H9 (cell line): ENCODE results near the gene RNF40. TPM values are rescaled to one million over a fixed set of nuclear protein-coding genes. Genes with fewer than 3 reads are reported as not detected.

Experiments used
- DNase-seq: peaks from one replicate; pipeline ENCODE4 v3.0.0-alpha.2; 2017
- H2AFZ ChIP-seq: one replicate; pipeline ENCODE4 v1.6.1; 2013; ENCODE audit warnings: mild to moderate bottlenecking, low read length, control low read depth, moderate library complexity
- H2AK5ac ChIP-seq: 2 replicates; pipeline ENCODE4 v1.6.1; 2013; ENCODE audit warnings: low read length, control low read depth, mixed read lengths; ENCODE audit not compliant: insufficient read length
- H2BK120ac ChIP-seq: one replicate; pipeline ENCODE4 v1.6.1; 2013; ENCODE audit warnings: low read depth, mild to moderate bottlenecking, low read length, control low read depth, inconsistent platforms; ENCODE audit not compliant: poor library complexity, severe bottlenecking
- H2BK12ac ChIP-seq: 2 replicates; pipeline ENCODE4 v1.6.1; 2013; ENCODE audit warnings: low read length, control low read depth, mixed read lengths, low read depth; ENCODE audit not compliant: insufficient read length
- H2BK15ac ChIP-seq: 2 replicates; pipeline ENCODE4 v1.6.1; 2013; ENCODE audit warnings: low read depth, low read length, control low read depth
- H2BK20ac ChIP-seq: one replicate; pipeline ENCODE4 v1.6.1; 2013; ENCODE audit warnings: low read depth, mild to moderate bottlenecking, low read length, control low read depth, inconsistent platforms; ENCODE audit not compliant: poor library complexity, severe bottlenecking
- H2BK5ac ChIP-seq: 2 replicates; pipeline ENCODE4 v1.6.1; 2013; ENCODE audit warnings: low read length, control low read depth, mixed read lengths; ENCODE audit not compliant: insufficient read length
- H3K14ac ChIP-seq: 2 replicates; pipeline ENCODE4 v1.6.1; 2013; ENCODE audit warnings: low read length, control low read depth; ENCODE audit not compliant: insufficient read depth
- H3K18ac ChIP-seq: 2 replicates; pipeline ENCODE4 v1.6.1; 2013; ENCODE audit warnings: low read depth, mild to moderate bottlenecking, mixed read lengths, low read length, control low read depth; ENCODE audit not compliant: insufficient read length
- H3K23ac ChIP-seq: 2 replicates; pipeline ENCODE4 v1.6.1; 2013; ENCODE audit warnings: low read length, control low read depth, mixed read lengths, low read depth; ENCODE audit not compliant: insufficient read length
- H3K23me2 ChIP-seq: 2 replicates; pipeline ENCODE4 v1.6.1; 2013; ENCODE audit warnings: low read depth, mild to moderate bottlenecking, mixed read lengths, low read length, control low read depth; ENCODE audit not compliant: insufficient read length, poor library complexity, severe bottlenecking
- H3K27ac ChIP-seq: 2 replicates; pipeline ENCODE4 v1.5.1; 2013; ENCODE audit warnings: low read length, control low read depth, mixed read lengths, low read depth; ENCODE audit not compliant: insufficient read length
- H3K27me3 ChIP-seq: 2 replicates; pipeline ENCODE4 v1.6.1; 2013; ENCODE audit warnings: low read length, control low read depth, inconsistent platforms; ENCODE audit not compliant: insufficient read depth
- H3K4ac ChIP-seq: 2 replicates; pipeline ENCODE4 v1.6.1; 2013; ENCODE audit warnings: low read depth, mild to moderate bottlenecking, control low read depth, inconsistent platforms, low read length, moderate library complexity
- H3K4me1 ChIP-seq: 2 replicates; pipeline ENCODE4 v1.6.1; 2013; ENCODE audit warnings: low read length, control low read depth, inconsistent platforms; ENCODE audit not compliant: insufficient read depth
- H3K4me2 ChIP-seq: 2 replicates; pipeline ENCODE4 v1.6.1; 2013; ENCODE audit warnings: low read length, control low read depth, mixed read lengths; ENCODE audit not compliant: insufficient read length, insufficient read depth
- H3K56ac ChIP-seq: 2 replicates; pipeline ENCODE4 v1.6.1; 2013; ENCODE audit warnings: low read depth, mild to moderate bottlenecking, mixed read lengths, low read length, control low read depth; ENCODE audit not compliant: insufficient read length
- H3K79me1 ChIP-seq: 2 replicates; pipeline ENCODE4 v1.6.1; 2013; ENCODE audit warnings: low read depth, mild to moderate bottlenecking, moderate library complexity, low read length, control low read depth, inconsistent platforms; ENCODE audit not compliant: insufficient read depth, poor library complexity, severe bottlenecking
- H3K79me2 ChIP-seq: 2 replicates; pipeline ENCODE4 v1.6.1; 2013; ENCODE audit warnings: low read length, control low read depth, inconsistent platforms; ENCODE audit not compliant: insufficient read depth
- H3K9ac ChIP-seq: 2 replicates; pipeline ENCODE4 v1.6.1; 2013; ENCODE audit warnings: low read length, control low read depth, mixed read lengths; ENCODE audit not compliant: insufficient read length; ENCODE audit errors: extremely low read depth
- H3K9me3 ChIP-seq: one replicate; pipeline ENCODE4 v1.6.1; 2013; ENCODE audit warnings: low read depth, low read length, inconsistent platforms; ENCODE audit not compliant: control insufficient read depth
- H3T11ph ChIP-seq: one replicate; pipeline ENCODE4 v1.6.1; 2013; ENCODE audit warnings: mild to moderate bottlenecking, low read length, control low read depth, inconsistent platforms
- H4K20me1 ChIP-seq: one replicate; pipeline ENCODE4 v1.6.1; 2013; ENCODE audit not compliant: control insufficient read depth, insufficient read length, insufficient read depth
- H4K5ac ChIP-seq: 2 replicates; pipeline ENCODE4 v1.6.1; 2013; ENCODE audit warnings: low read depth, mild to moderate bottlenecking, mixed read lengths, low read length, control low read depth; ENCODE audit not compliant: insufficient read length
- H4K8ac ChIP-seq: replicated peaks from 2 replicates; pipeline ENCODE4 v1.6.1; 2013; ENCODE audit warnings: low read length, control low read depth, mixed read lengths, low read depth; ENCODE audit not compliant: insufficient read length
- H4K91ac ChIP-seq: 2 replicates; pipeline ENCODE4 v1.6.1; 2013; ENCODE audit warnings: low read depth, mild to moderate bottlenecking, moderate library complexity, mixed read lengths, low read length, control low read depth; ENCODE audit not compliant: insufficient read length
- H3K27ac Mint-ChIP-seq, 3 experiments: 2 replicates in 2 of 3; 3 replicates in 1 of 3; pipeline ENCODE4 v1.8.0; 2020 to 2021; ENCODE audit warnings: mixed read lengths in 3 of 3, mild to moderate bottlenecking in 1 of 3, moderate library complexity in 1 of 3
- H3K27me3 Mint-ChIP-seq: 2 replicates; pipeline ENCODE4 v1.8.0; 2021; ENCODE audit warnings: low read depth, mild to moderate bottlenecking, moderate library complexity, mixed read lengths
- H3K36me3 Mint-ChIP-seq, 3 experiments: 2 replicates in 2 of 3; 3 replicates in 1 of 3; pipeline ENCODE4 v1.8.0; 2020 to 2021; ENCODE audit warnings: low read depth in 3 of 3, mixed read lengths in 3 of 3; ENCODE audit not compliant: insufficient read depth in 1 of 3
- H3K4me1 Mint-ChIP-seq, 2 experiments: 2 replicates each; pipeline ENCODE4 v1.8.0; 2020; ENCODE audit warnings: mixed read lengths in 2 of 2
- H3K4me3 Mint-ChIP-seq, 2 experiments: 2 replicates in 1 of 2; 3 replicates in 1 of 2; pipeline ENCODE4 v1.8.0; 2020 to 2021; ENCODE audit warnings: mild to moderate bottlenecking in 2 of 2, mixed read lengths in 2 of 2, moderate library complexity in 1 of 2
- H3K9me3 Mint-ChIP-seq, 2 experiments: 2 replicates in 1 of 2; 3 replicates in 1 of 2; pipeline ENCODE4 v1.8.0; 2020; ENCODE audit warnings: mild to moderate bottlenecking in 2 of 2, mixed read lengths in 2 of 2, moderate library complexity in 1 of 2
- CTCF ChIP-seq: fragments of 200-600 bp; sonication (generic); conservative IDR thresholded peaks from 3 replicates; pipeline ENCODE4 v1.8.0; 2021; ENCODE audit warnings: antibody characterized with exemption, mild to moderate bottlenecking
- WGBS: extraction: QIAGEN DNeasy Blood & Tissue Kit; methylation state at CpG from one replicate; pipeline ENCODE4 v1.1.7; 2013; ENCODE audit warnings: missing lambda C conversion rate, low lambda C conversion rate, mixed read lengths; ENCODE audit not compliant: insufficient read length; ENCODE audit errors: extremely low coverage; 5-methylcytosine and 5-hydroxymethylcytosine counted together
- total RNA-seq: library from RNA; stranded (reverse); gene quantifications from 2 replicates; pipeline ENCODE4 v1.2.1, GENCODE V29; 2021

The RNF40 gene
- total RNA-seq, 1 experiment from 2014 or later, result 103 TPM

- Histone ChIP-seq H2AFZ (no peak overlapping the region), H4K8ac (no peak overlapping the region), H4K91ac (no peak overlapping the region), H3K14ac (no peak overlapping the region), H2BK5ac (no peak overlapping the region), H4K5ac (no peak overlapping the region), H4K20me1 (no peaks in the 10 kb centered on the region), H3K9ac (no peak overlapping the region), H3K23ac (no peak overlapping the region), H3K23me2 (no peaks in the 10 kb centered on the region), H3K79me2 (no peaks in the 10 kb centered on the region; the same call in 1 of the 2 replicates), H3K27me3 (no peaks in the 10 kb centered on the region), H3K4me1 (peaks cover 2% of the 10 kb centered on the region; the same call in 1 of the 2 replicates), H2BK12ac (no peak overlapping the region), H3K4ac (no peak overlapping the region), H2BK15ac (no peak overlapping the region), H3K18ac (no peak overlapping the region), H3K27ac (no peak overlapping the region), H2BK120ac (no peak overlapping the region), H2BK20ac (no peak overlapping the region), H3K4me2 (no peak overlapping the region), H3T11ph (no peak overlapping the region), H3K9me3 (no peaks in the 10 kb centered on the region), H3K79me1 (no peaks in the 10 kb centered on the region), H3K56ac (no peak overlapping the region), H2AK5ac (no peak overlapping the region)
- H3K9me3 Mint-ChIP-seq, result peaks cover 0 to 2% of the 10 kb centered on the region in 2 experiments; a peak in 2 of 5 replicates
- no peaks in the 10 kb centered on the region for H3K27me3 Mint-ChIP-seq
- no peak for TF ChIP-seq CTCF
- no peak for DNase-seq
- no peak overlapping the region; a peak in 1 of 7 replicates for H3K27ac Mint-ChIP-seq
- no peak overlapping the region for H3K4me3 Mint-ChIP-seq
- no CpG with 5 or more reads among the region's 23 CpGs for WGBS
- peaks cover 60 to 89% (median 78%) of the 10 kb centered on the region in 3 experiments for H3K36me3 Mint-ChIP-seq
- peaks cover 9 to 10% of the 10 kb centered on the region in 2 experiments for H3K4me1 Mint-ChIP-seq
These were observed 37.3 kb upstream of the RNF40 start for GRCh38 chr16:30724641-30725417.
